GM23248 (cell line): ENCODE results near the gene CASP4.

Experiments
- EZH2 ChIP-seq: fragments of 200-600 bp; sonication (generic); IDR thresholded peaks from 2 replicates; pipeline ENCODE4 v1.6.1; 2018; ENCODE audit warnings: antibody characterized with exemption, mild to moderate bottlenecking; ENCODE audit not compliant: insufficient read depth, poor library complexity, severe bottlenecking
- EZH2phosphoT487 ChIP-seq: fragments of 200-600 bp; sonication (generic); IDR thresholded peaks from 2 replicates; pipeline ENCODE4 v1.6.1; 2018; ENCODE audit warnings: antibody characterized with exemption, moderate library complexity, mild to moderate bottlenecking, low read depth; ENCODE audit not compliant: insufficient read depth

DNA sequence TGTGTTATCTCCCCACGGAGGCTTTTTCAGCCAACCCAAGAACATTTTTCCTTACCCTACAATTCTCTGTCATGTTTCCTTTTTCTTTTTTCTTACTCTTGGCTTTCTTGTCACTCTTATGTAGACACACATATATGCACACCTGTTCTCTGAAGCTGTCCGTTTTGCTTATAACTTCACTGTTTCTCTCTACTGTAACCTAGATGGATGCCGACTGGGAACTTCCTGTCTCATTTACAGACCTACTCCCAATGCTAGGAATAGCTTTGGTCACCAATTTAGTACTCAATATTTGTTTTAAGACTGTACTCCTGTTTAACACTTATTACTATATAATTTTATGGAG lies 60.2 kb downstream of the CASP4 start:
- TF ChIP-seq EZH2, result no peak
- no peak for TF ChIP-seq EZH2phosphoT487
